ENCODE results near the gene ALPP. TPM values are rescaled to one million over a fixed set of nuclear protein-coding genes. Genes with fewer than 3 reads are reported as not detected.

Gene ALPP
- total RNA-seq, 1 experiment from 2014 or later = 0.20 TPM

- H3K4me3 Mint-ChIP-seq = no peak overlapping the region
- Histone ChIP-seq H2AFZ (ENCODE audit: low read length) (no peak overlapping the region), H3K14ac (ENCODE audit: insufficient read depth, low read length) (no peak overlapping the region), H3K56ac (ENCODE audit: insufficient read length, low read depth, low read length) (no peak overlapping the region), H3K9me3 (ENCODE audit: control insufficient read depth, low read depth, low read length) (no peaks in the 10 kb centered on the region), H3K23me2 (ENCODE audit: insufficient read length, low read depth, low read length, poor library complexity, severe bottlenecking) (no peaks in the 10 kb centered on the region), H3K4me1 (ENCODE audit: insufficient read depth, low read length) (no peaks in the 10 kb centered on the region), H4K91ac (ENCODE audit: insufficient read length, low read depth, low read length) (no peak overlapping the region), H3K27ac (ENCODE audit: insufficient read length, low read depth, low read length) (no peak overlapping the region), H4K20me1 (ENCODE audit: control insufficient read depth, insufficient read depth, insufficient read length) (no peaks in the 10 kb centered on the region), H2BK15ac (ENCODE audit: low read depth, low read length) (no peak overlapping the region), H3K4me2 (ENCODE audit: insufficient read depth, insufficient read length, low read length) (no peak overlapping the region), H2BK12ac (ENCODE audit: insufficient read length, low read depth, low read length) (no peak overlapping the region), H2AK5ac (ENCODE audit: insufficient read length, low read length) (no peak overlapping the region), H3K18ac (ENCODE audit: insufficient read length, low read depth, low read length) (no peak overlapping the region), H3T11ph (ENCODE audit: low read length) (no peak overlapping the region), H3K4ac (ENCODE audit: low read depth, low read length) (no peak overlapping the region), H3K79me2 (ENCODE audit: insufficient read depth, low read length) (no peaks in the 10 kb centered on the region), H2BK5ac (ENCODE audit: insufficient read length, low read length) (no peak overlapping the region), H3K79me1 (ENCODE audit: insufficient read depth, low read depth, low read length, poor library complexity, severe bottlenecking) (no peaks in the 10 kb centered on the region), H2BK120ac (ENCODE audit: low read depth, low read length, poor library complexity, severe bottlenecking) (no peak overlapping the region), H4K8ac (replicated peaks; ENCODE audit: insufficient read length, low read depth, low read length) (no peak overlapping the region), H2BK20ac (ENCODE audit: low read depth, low read length, poor library complexity, severe bottlenecking) (no peak overlapping the region), H4K5ac (ENCODE audit: insufficient read length, low read depth, low read length) (no peak overlapping the region), H3K27me3 (ENCODE audit: insufficient read depth, low read length) (no peaks in the 10 kb centered on the region), H3K23ac (ENCODE audit: insufficient read length, low read depth, low read length) (no peak overlapping the region), H3K9ac (ENCODE audit: extremely low read depth, insufficient read length, low read length) (no peak overlapping the region)
- H3K4me1 Mint-ChIP-seq = peaks cover 4 to 13% of the 10 kb centered on the region in 2 experiments; a peak in 3 of 4 replicates
- no CpG with 5 or more reads among the region's 1 CpG for WGBS (ENCODE audit: extremely low coverage, insufficient read length, low lambda C conversion rate)
- TF ChIP-seq, protein P1, sequence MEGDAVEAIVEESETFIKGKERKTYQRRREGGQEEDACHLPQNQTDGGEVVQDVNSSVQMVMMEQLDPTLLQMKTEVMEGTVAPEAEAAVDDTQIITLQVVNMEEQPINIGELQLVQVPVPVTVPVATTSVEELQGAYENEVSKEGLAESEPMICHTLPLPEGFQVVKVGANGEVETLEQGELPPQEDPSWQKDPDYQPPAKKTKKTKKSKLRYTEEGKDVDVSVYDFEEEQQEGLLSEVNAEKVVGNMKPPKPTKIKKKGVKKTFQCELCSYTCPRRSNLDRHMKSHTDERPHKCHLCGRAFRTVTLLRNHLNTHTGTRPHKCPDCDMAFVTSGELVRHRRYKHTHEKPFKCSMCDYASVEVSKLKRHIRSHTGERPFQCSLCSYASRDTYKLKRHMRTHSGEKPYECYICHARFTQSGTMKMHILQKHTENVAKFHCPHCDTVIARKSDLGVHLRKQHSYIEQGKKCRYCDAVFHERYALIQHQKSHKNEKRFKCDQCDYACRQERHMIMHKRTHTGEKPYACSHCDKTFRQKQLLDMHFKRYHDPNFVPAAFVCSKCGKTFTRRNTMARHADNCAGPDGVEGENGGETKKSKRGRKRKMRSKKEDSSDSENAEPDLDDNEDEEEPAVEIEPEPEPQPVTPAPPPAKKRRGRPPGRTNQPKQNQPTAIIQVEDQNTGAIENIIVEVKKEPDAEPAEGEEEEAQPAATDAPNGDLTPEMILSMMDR (conservative IDR thresholded peaks at IDR 0.05) = no peak
- H3K27ac Mint-ChIP-seq = peak overlapping the region in 2 of 3 experiments; percentile 40 to 59; a peak in 3 of 7 replicates
- peaks cover 0 to 3% of the 10 kb centered on the region in 2 experiments; a peak in 1 of 5 replicates for H3K9me3 Mint-ChIP-seq
- peaks cover 0 to 67% (median 15%) of the 10 kb centered on the region in 3 experiments; a peak in 4 of 7 replicates for H3K36me3 Mint-ChIP-seq (ENCODE audit: insufficient read depth in 1 of 3, low read depth in 3 of 3)
- H3K27me3 Mint-ChIP-seq (ENCODE audit: low read depth) = peaks cover 16% of the 10 kb centered on the region
- no peak for DNase-seq
Observed at GRCh38 chr2:232395586-232395985, 17.0 kb downstream of the ALPP start.

Measured in H9 (cell line).